ENCODE measurements around the gene ROR1. TPM values are rescaled to one million over a fixed set of nuclear protein-coding genes. Genes with fewer than 3 reads are reported as not detected.

ROR1 gene
- total and polyA plus RNA-seq, 9 of the 15 experiments (the other 6 are each of a cell fraction or from before 2014, with no cell fraction given) = 0.02 TPM; not detected in 8

GRCh38 chr1:63984257-63984929 lies 210.6 kb downstream of the ROR1 start:
- Histone ChIP-seq H3K36me3 (ENCODE audit: control insufficient read depth, insufficient read depth, low read length) (no peaks in the 10 kb centered on the region), H3K27ac (ENCODE audit: extremely low read depth, low read depth, low read length) (no peak overlapping the region), H4K20me1 (replicated peaks; ENCODE audit: control insufficient read depth, insufficient read depth, low read length) (no peaks in the 10 kb centered on the region), H3K79me2 (ENCODE audit: control insufficient read depth, insufficient read depth, low read length) (no peaks in the 10 kb centered on the region), H3K27me3 (ENCODE audit: control insufficient read depth in 2 of 2, insufficient read depth in 2 of 2, low read length in 2 of 2) (no peaks in the 10 kb centered on the region), H2AFZ (ENCODE audit: low read depth, low read length) (no peak overlapping the region), H3K9me3 (replicated peaks; ENCODE audit: control insufficient read depth, insufficient read depth, low read depth, low read length) (no peaks in the 10 kb centered on the region), H3K9me1 (ENCODE audit: control insufficient read depth, insufficient read depth, low read length) (no peaks in the 10 kb centered on the region), H3K9ac (ENCODE audit: insufficient read depth in 1 of 2, low read depth in 2 of 2, low read length in 2 of 2) (no peak overlapping the region), H3K4me1 (replicated peaks in 1 of 2; ENCODE audit: control insufficient read depth in 2 of 2, insufficient read depth in 2 of 2, low read length in 2 of 2) (no peaks in the 10 kb centered on the region), H3K4me3 (no peak overlapping the region), H3K4me2 (ENCODE audit: insufficient read depth, low read length) (no peak overlapping the region)
- DNase-seq (ENCODE audit: extremely low read depth in 1 of 4, low spot score in 3 of 4) (no peak), ATAC-seq (no peak), FAIRE-seq (no peak)
- TF ChIP-seq POLR3A (IDR thresholded peaks at IDR 0.05; ENCODE audit: borderline replicate concordance, extremely low read depth, insufficient read depth, insufficient read length) = no peak
- TF ChIP-seq RFX1 (IDR thresholded peaks at IDR 0.05) = peak; percentile 58
- CTCF ChIA-PET (ENCODE audit: low intra/inter-chr PET ratio) = interaction anchor here (0.6 kb wide), 1 partner anchor 294 kb away, joined by 3 read pairs; no protein-coding TSS in a partner anchor
- POLR2A ChIA-PET = interaction anchor here (0.5 to 0.6 kb wide), 2 partner anchors 32 to 33 kb away, joined by 3 to 6 read pairs; no protein-coding TSS in a partner anchor
- in situ Hi-C loops (cut with MboI) = no loop called here
- 0% methylated on average over 4 of the region's 4 CpGs for WGBS (ENCODE audit: insufficient coverage, low coverage, missing lambda C conversion rate)
- intact Hi-C loops (cut with micrococcal nuclease) = no loop called here
- BruUV-seq (replicated peaks) = no TSS peak

GRCh38 chr1:63984930-63985290 lies 211.1 kb downstream of the ROR1 start:
- FAIRE-seq (no peak), DNase-seq (ENCODE audit: extremely low read depth in 1 of 4, low spot score in 3 of 4) (no peak), ATAC-seq (no peak)
- H3K4me1 ChIP-seq (replicated peaks in 1 of 2; ENCODE audit: control insufficient read depth in 2 of 2, insufficient read depth in 2 of 2, low read length in 2 of 2) = no peaks in the 10 kb centered on the region
- H3K79me2 ChIP-seq (ENCODE audit: control insufficient read depth, insufficient read depth, low read length) = no peaks in the 10 kb centered on the region
- intact Hi-C loops (cut with micrococcal nuclease) (no loop called here), in situ Hi-C loops (cut with MboI) (no loop called here)
- H3K9me1 ChIP-seq (ENCODE audit: control insufficient read depth, insufficient read depth, low read length) = no peaks in the 10 kb centered on the region
- H3K27ac ChIP-seq (ENCODE audit: extremely low read depth, low read depth, low read length) = no peak overlapping the region
- CTCF ChIA-PET (ENCODE audit: low intra/inter-chr PET ratio) = interaction anchor here (0.6 kb wide), 1 partner anchor 294 kb away, joined by 3 read pairs; no protein-coding TSS in a partner anchor
- H3K4me2 ChIP-seq (ENCODE audit: insufficient read depth, low read length) = no peak overlapping the region
- BruUV-seq (replicated peaks) = no TSS peak
- no peaks in the 10 kb centered on the region for H3K27me3 ChIP-seq (ENCODE audit: control insufficient read depth in 2 of 2, insufficient read depth in 2 of 2, low read length in 2 of 2)
- H3K4me3 ChIP-seq = no peak overlapping the region
- H4K20me1 ChIP-seq (replicated peaks; ENCODE audit: control insufficient read depth, insufficient read depth, low read length) = no peaks in the 10 kb centered on the region
- no peaks in the 10 kb centered on the region for H3K36me3 ChIP-seq (ENCODE audit: control insufficient read depth, insufficient read depth, low read length)
- no peaks in the 10 kb centered on the region for H3K9me3 ChIP-seq (replicated peaks; ENCODE audit: control insufficient read depth, insufficient read depth, low read depth, low read length)
- WGBS (ENCODE audit: insufficient coverage, low coverage, missing lambda C conversion rate) = 0% methylated on average over 5 of the region's 5 CpGs
- H3K9ac ChIP-seq (ENCODE audit: insufficient read depth in 1 of 2, low read depth in 2 of 2, low read length in 2 of 2) = no peak overlapping the region
- POLR2A ChIA-PET = no interaction called here
- H2AFZ ChIP-seq (ENCODE audit: low read depth, low read length) = no peak overlapping the region
- no peak for TF ChIP-seq ZNF23 (CRISPR knock-in tag; IDR thresholded peaks at IDR 0.05)
- TF ChIP-seq SETDB1 (IDR thresholded peaks at IDR 0.05; ENCODE audit: low read length) = no peak
- no peak for TF ChIP-seq ZNF274 (IDR thresholded peaks at IDR 0.05; ENCODE audit: borderline replicate concordance, low read depth, low read length)
- TF ChIP-seq TCF15 (CRISPR knock-in tag; IDR thresholded peaks at IDR 0.05) = no peak
- TF ChIP-seq TAF15 (IDR thresholded peaks at IDR 0.05; ENCODE audit: low read depth, low read length) = no peak
- no peak for TF ChIP-seq ZNF395 (CRISPR knock-in tag; IDR thresholded peaks at IDR 0.05)
- no peak for TF ChIP-seq DACH1 (IDR thresholded peaks at IDR 0.05; ENCODE audit: partially characterized antibody)
- no peak for TF ChIP-seq GABPA (tag; conservative IDR thresholded peaks at IDR 0.05; ENCODE audit: low read depth)
- no peak for TF ChIP-seq TFAM (CRISPR knock-in tag; conservative IDR thresholded peaks at IDR 0.05)
- TF ChIP-seq CHD1 (IDR thresholded peaks at IDR 0.05; ENCODE audit: low read length) = no peak
